GM23338 (cell line): ENCODE data around the gene ZNF445. TPM values are rescaled to one million over a fixed set of nuclear protein-coding genes. Genes with fewer than 3 reads are reported as not detected.

Experiments
- ATAC-seq: fragments of 200-7000 bp; cut with Tn5 transposase; 3 replicates; pipeline ENCODE4 v1.9.1; 2020
- DNase-seq: peaks from one replicate; pipeline ENCODE4 v3.0.0-alpha.2; 2015; ENCODE audit warnings: low spot score
- H2AFZ ChIP-seq: fragments of 200-600 bp; sonication (generic); 2 replicates; pipeline ENCODE4 v1.8.0; 2016; ENCODE audit warnings: antibody characterized with exemption, mild to moderate bottlenecking, moderate library complexity
- H3F3A ChIP-seq: fragments of 200-600 bp; sonication (generic); replicated peaks from 2 replicates; pipeline ENCODE4 v1.8.0; 2017; ENCODE audit warnings: antibody characterized with exemption, mixed run types, low read depth
- H3K27ac ChIP-seq: fragments of 200-600 bp; sonication (generic); 2 replicates; pipeline ENCODE4 v1.6.1; 2016; ENCODE audit warnings: low read depth
- H3K27me3 ChIP-seq: fragments of 200-600 bp; sonication (generic); 2 replicates; pipeline ENCODE4 v1.8.0; 2016; ENCODE audit warnings: mild to moderate bottlenecking, mixed run types, moderate library complexity; ENCODE audit not compliant: insufficient read depth
- H3K36me3 ChIP-seq: fragments of 200-600 bp; sonication (generic); 2 replicates; pipeline ENCODE4 v1.8.0; 2016; ENCODE audit warnings: mild to moderate bottlenecking; ENCODE audit not compliant: insufficient read depth
- H3K4me1 ChIP-seq: fragments of 200-600 bp; sonication (generic); 2 replicates; pipeline ENCODE4 v1.8.0; 2016; ENCODE audit warnings: mild to moderate bottlenecking, moderate library complexity; ENCODE audit not compliant: insufficient read depth
- H3K4me2 ChIP-seq: fragments of 200-600 bp; sonication (generic); 2 replicates; pipeline ENCODE4 v1.7.1; 2017; ENCODE audit warnings: mixed run types
- H3K4me3 ChIP-seq: fragments of 200-600 bp; sonication (generic); 2 replicates; pipeline ENCODE4 v1.6.1; 2016; ENCODE audit warnings: mixed run types
- H3K79me2 ChIP-seq: fragments of 200-600 bp; sonication (generic); replicated peaks from 2 replicates; pipeline ENCODE4 v1.8.0; 2017; ENCODE audit warnings: mild to moderate bottlenecking; ENCODE audit not compliant: insufficient read depth
- H3K9me2 ChIP-seq: fragments of 200-600 bp; sonication (generic); 2 replicates; pipeline ENCODE4 v1.8.0; 2017; ENCODE audit not compliant: insufficient read depth
- H4K20me1 ChIP-seq: fragments of 200-600 bp; sonication (generic); replicated peaks from 2 replicates; pipeline ENCODE4 v1.8.0; 2017; ENCODE audit warnings: mild to moderate bottlenecking; ENCODE audit not compliant: insufficient read depth
- H3K27ac Mint-ChIP-seq: 2 replicates; pipeline ENCODE4 v1.8.0; 2020; ENCODE audit warnings: inconsistent platforms, mild to moderate bottlenecking, moderate library complexity, mixed read lengths
- H3K27me3 Mint-ChIP-seq: 3 replicates; pipeline ENCODE4 v1.8.0; 2022; ENCODE audit warnings: low read depth, mild to moderate bottlenecking, moderate library complexity, mixed read lengths, inconsistent platforms; ENCODE audit not compliant: insufficient read depth, poor library complexity
- H3K36me3 Mint-ChIP-seq: 3 replicates; pipeline ENCODE4 v1.8.0; 2021; ENCODE audit warnings: low read depth, mild to moderate bottlenecking, inconsistent platforms, moderate library complexity, mixed read lengths
- H3K4me1 Mint-ChIP-seq: 3 replicates; pipeline ENCODE4 v1.8.0; 2020; ENCODE audit warnings: mild to moderate bottlenecking, inconsistent platforms, mixed read lengths
- H3K4me3 Mint-ChIP-seq: 3 replicates; pipeline ENCODE4 v1.8.0; 2021; ENCODE audit warnings: moderate library complexity, mild to moderate bottlenecking, inconsistent platforms, mixed read lengths
- H3K9me3 Mint-ChIP-seq: 3 replicates; pipeline ENCODE4 v1.8.0; 2020; ENCODE audit warnings: moderate library complexity, mild to moderate bottlenecking, inconsistent platforms, mixed read lengths
- CREB1 ChIP-seq: fragments of 250-450 bp; sonication (Bioruptor Pico); IDR thresholded peaks from 2 replicates; pipeline ENCODE4 v1.5.0; 2020; ENCODE audit warnings: low read depth, mild to moderate bottlenecking, moderate library complexity
- CTCF ChIP-seq, 2 experiments: fragments of 200-600 bp in 1 of 2; sonication (generic) in 1 of 2; conservative IDR thresholded peaks; 2 replicates each; pipeline versions ENCODE4 v1.5.1 to v1.6.1; 2016 to 2017; ENCODE audit warnings: antibody characterized with exemption in 2 of 2, low read depth in 2 of 2, mild to moderate bottlenecking in 2 of 2, moderate library complexity in 1 of 2
- EZH2 ChIP-seq: fragments of 200-600 bp; sonication (generic); IDR thresholded peaks from one replicate; pipeline ENCODE4 v1.8.0; 2017; ENCODE audit warnings: antibody characterized with exemption, mild to moderate bottlenecking, low read depth; ENCODE audit not compliant: unreplicated experiment
- JUNB ChIP-seq: IDR thresholded peaks from one replicate; pipeline ENCODE4 v1.6.1; 2016; ENCODE audit warnings: antibody characterized with exemption; ENCODE audit not compliant: unreplicated experiment
- STAT1 ChIP-seq: IDR thresholded peaks from one replicate; pipeline ENCODE4 v1.6.1; 2016; ENCODE audit warnings: antibody characterized with exemption; ENCODE audit not compliant: unreplicated experiment
- ZNF114 ChIP-seq: fragments of 250-450 bp; sonication (Bioruptor Pico); IDR thresholded peaks from 2 replicates; pipeline ENCODE4 v1.5.0; 2020; ENCODE audit warnings: mild to moderate bottlenecking, moderate library complexity
- ZNF331 ChIP-seq: fragments of 250-450 bp; sonication (Bioruptor Pico); IDR thresholded peaks from 2 replicates; pipeline ENCODE4 v1.5.0; 2020; ENCODE audit warnings: low read depth, mild to moderate bottlenecking, moderate library complexity
- polyA plus RNA-seq: library from polyadenylated mRNA; unstranded; fragments of >200 nt; fragmentation: Nextera tagmentation; extraction: Ambion mirVana; gene quantifications from 2 replicates; pipeline ENCODE4 v1.2.1, GENCODE V29; 2016
- total RNA-seq: library from RNA; depleted of rRNA; stranded (reverse); fragments of >200 nt; shearing (Covaris generic); gene quantifications from 2 replicates; pipeline ENCODE4 v1.2.3, GENCODE V29; 2014
- TF ChIP-seq, protein P1 (sequence below): IDR thresholded peaks from 2 replicates; pipeline ENCODE4 v1.6.1; 2016; ENCODE audit warnings: antibody characterized with exemption

ZNF445 gene
- total and polyA plus RNA-seq, 2 experiments from 2014 or later, result 2.7 to 16.6 TPM

GRCh38 chr3:44429459-44429858, 48.0 kb downstream of the ZNF445 start:
- H3K9me3 Mint-ChIP-seq, result no peaks in the 10 kb centered on the region
- no peak overlapping the region for H3K4me3 Mint-ChIP-seq
- Histone ChIP-seq H3K4me1 (no peaks in the 10 kb centered on the region), H3K79me2 (no peaks in the 10 kb centered on the region), H2AFZ (no peak overlapping the region), H3F3A (no peaks in the 10 kb centered on the region), H3K4me2 (no peak overlapping the region), H3K27ac (no peak overlapping the region), H3K4me3 (no peak overlapping the region), H3K36me3 (no peaks in the 10 kb centered on the region), H3K9me2 (no peaks in the 10 kb centered on the region), H3K27me3 (no peaks in the 10 kb centered on the region), H4K20me1 (no peaks in the 10 kb centered on the region)
- DNase-seq (no peak), ATAC-seq (no peak)
- no peak overlapping the region for H3K27ac Mint-ChIP-seq
- no peaks in the 10 kb centered on the region for H3K36me3 Mint-ChIP-seq
- H3K27me3 Mint-ChIP-seq, result peaks cover 7% of the 10 kb centered on the region
- H3K4me1 Mint-ChIP-seq, result peaks cover 5% of the 10 kb centered on the region; the same call in 1 of the 3 replicates
- TF ChIP-seq CREB1, result no peak
- no peak for TF ChIP-seq ZNF331 (CRISPR knock-in tag)
- no peak for TF ChIP-seq JUNB
- TF ChIP-seq ZNF114 (CRISPR knock-in tag), result no peak

- H3K27ac Mint-ChIP-seq, result no peak overlapping the region
- peaks cover 5% of the 10 kb centered on the region; the same call in 1 of the 3 replicates for H3K4me1 Mint-ChIP-seq
- no peaks in the 10 kb centered on the region for H4K20me1 ChIP-seq
- H3K36me3 ChIP-seq, result no peaks in the 10 kb centered on the region
- H2AFZ ChIP-seq, result no peak overlapping the region
- H3K4me2 ChIP-seq, result no peak overlapping the region
- ATAC-seq (no peak), DNase-seq (no peak)
- no peak overlapping the region for H3K4me3 ChIP-seq
- H3K79me2 ChIP-seq, result no peaks in the 10 kb centered on the region
- H3F3A ChIP-seq, result no peaks in the 10 kb centered on the region
- H3K9me2 ChIP-seq, result no peaks in the 10 kb centered on the region
- no peak overlapping the region for H3K4me3 Mint-ChIP-seq
- no peaks in the 10 kb centered on the region for H3K4me1 ChIP-seq
- no peaks in the 10 kb centered on the region for H3K36me3 Mint-ChIP-seq
- H3K9me3 Mint-ChIP-seq, result no peaks in the 10 kb centered on the region
- H3K27ac ChIP-seq, result no peak overlapping the region
- no peak for TF ChIP-seq CTCF (conservative IDR thresholded peaks at IDR 0.05; ENCODE audit: low read depth in 2 of 2)
- TF ChIP-seq CREB1, result no peak
- H3K27me3 Mint-ChIP-seq, result peaks cover 7% of the 10 kb centered on the region
- no peaks in the 10 kb centered on the region for H3K27me3 ChIP-seq
Measured at GRCh38 chr3:44428910-44429309, 48.6 kb downstream of the ZNF445 start.

GRCh38 chr3:44427683-44428082, 49.8 kb downstream of the ZNF445 start:
- Histone ChIP-seq H3K9me2 (no peaks in the 10 kb centered on the region), H3K4me2 (no peak overlapping the region), H3K27me3 (no peaks in the 10 kb centered on the region), H3K36me3 (no peaks in the 10 kb centered on the region), H3K4me1 (no peaks in the 10 kb centered on the region), H3K4me3 (no peak overlapping the region), H3K79me2 (no peaks in the 10 kb centered on the region), H3F3A (no peaks in the 10 kb centered on the region), H3K27ac (no peak overlapping the region), H4K20me1 (no peaks in the 10 kb centered on the region), H2AFZ (no peak overlapping the region)
- no peak overlapping the region for H3K27ac Mint-ChIP-seq
- H3K36me3 Mint-ChIP-seq, result no peaks in the 10 kb centered on the region
- H3K27me3 Mint-ChIP-seq, result peaks cover 7% of the 10 kb centered on the region
- peaks cover 5% of the 10 kb centered on the region; the same call in 1 of the 3 replicates for H3K4me1 Mint-ChIP-seq
- H3K4me3 Mint-ChIP-seq, result no peak overlapping the region
- peak; percentile 29 for DNase-seq
- H3K9me3 Mint-ChIP-seq, result no peaks in the 10 kb centered on the region
- ATAC-seq, result peak; percentile 71
- no peak for TF ChIP-seq STAT1
- TF ChIP-seq CREB1, result no peak
- TF ChIP-seq EZH2, result no peak
- no peak for TF ChIP-seq JUNB
- no peak for TF ChIP-seq ZNF114 (CRISPR knock-in tag)
- TF ChIP-seq, protein P1, sequence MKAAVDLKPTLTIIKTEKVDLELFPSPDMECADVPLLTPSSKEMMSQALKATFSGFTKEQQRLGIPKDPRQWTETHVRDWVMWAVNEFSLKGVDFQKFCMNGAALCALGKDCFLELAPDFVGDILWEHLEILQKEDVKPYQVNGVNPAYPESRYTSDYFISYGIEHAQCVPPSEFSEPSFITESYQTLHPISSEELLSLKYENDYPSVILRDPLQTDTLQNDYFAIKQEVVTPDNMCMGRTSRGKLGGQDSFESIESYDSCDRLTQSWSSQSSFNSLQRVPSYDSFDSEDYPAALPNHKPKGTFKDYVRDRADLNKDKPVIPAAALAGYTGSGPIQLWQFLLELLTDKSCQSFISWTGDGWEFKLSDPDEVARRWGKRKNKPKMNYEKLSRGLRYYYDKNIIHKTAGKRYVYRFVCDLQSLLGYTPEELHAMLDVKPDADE, result no peak
